A673 (cell line): ENCODE measurements around the gene CRTAP.

Experiments
- EZH2 ChIP-seq: fragments of 200-600 bp; sonication (generic); IDR thresholded peaks from 2 replicates; pipeline ENCODE4 v1.6.1; 2017; ENCODE audit warnings: borderline replicate concordance, low read depth, mild to moderate bottlenecking, mixed read lengths, antibody characterized with exemption, low read length; ENCODE audit not compliant: poor library complexity, severe bottlenecking
- TF ChIP-seq, protein P1 (sequence below): fragments of 300-800, 200-600 bp; sonication (generic); conservative IDR thresholded peaks from 2 replicates; pipeline ENCODE4 v1.5.1; 2017; ENCODE audit warnings: low read depth, mild to moderate bottlenecking, antibody characterized with exemption, low read length, moderate library complexity, mixed read lengths

DNA sequence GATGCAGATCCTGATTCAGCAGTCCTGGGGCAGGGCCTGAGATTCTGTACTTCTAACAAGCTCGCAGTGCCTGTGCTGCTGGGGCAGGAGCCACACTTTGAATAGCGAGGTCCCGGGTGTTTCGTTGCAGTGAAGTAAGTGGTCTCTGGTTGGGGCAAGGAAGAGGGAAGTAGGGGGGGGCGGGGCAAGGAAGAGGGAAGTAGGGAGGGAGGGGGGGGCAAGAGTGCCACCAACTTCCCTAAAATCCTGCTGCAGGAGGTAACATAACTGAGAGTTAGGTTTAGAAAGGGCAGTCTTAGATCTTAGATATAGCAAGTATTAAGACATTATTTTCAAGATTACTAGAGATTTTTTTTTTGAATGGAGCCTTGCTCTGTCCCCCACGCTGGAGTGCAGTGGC is 35.5 kb downstream of the CRTAP start:
- TF ChIP-seq, protein P1, sequence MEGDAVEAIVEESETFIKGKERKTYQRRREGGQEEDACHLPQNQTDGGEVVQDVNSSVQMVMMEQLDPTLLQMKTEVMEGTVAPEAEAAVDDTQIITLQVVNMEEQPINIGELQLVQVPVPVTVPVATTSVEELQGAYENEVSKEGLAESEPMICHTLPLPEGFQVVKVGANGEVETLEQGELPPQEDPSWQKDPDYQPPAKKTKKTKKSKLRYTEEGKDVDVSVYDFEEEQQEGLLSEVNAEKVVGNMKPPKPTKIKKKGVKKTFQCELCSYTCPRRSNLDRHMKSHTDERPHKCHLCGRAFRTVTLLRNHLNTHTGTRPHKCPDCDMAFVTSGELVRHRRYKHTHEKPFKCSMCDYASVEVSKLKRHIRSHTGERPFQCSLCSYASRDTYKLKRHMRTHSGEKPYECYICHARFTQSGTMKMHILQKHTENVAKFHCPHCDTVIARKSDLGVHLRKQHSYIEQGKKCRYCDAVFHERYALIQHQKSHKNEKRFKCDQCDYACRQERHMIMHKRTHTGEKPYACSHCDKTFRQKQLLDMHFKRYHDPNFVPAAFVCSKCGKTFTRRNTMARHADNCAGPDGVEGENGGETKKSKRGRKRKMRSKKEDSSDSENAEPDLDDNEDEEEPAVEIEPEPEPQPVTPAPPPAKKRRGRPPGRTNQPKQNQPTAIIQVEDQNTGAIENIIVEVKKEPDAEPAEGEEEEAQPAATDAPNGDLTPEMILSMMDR = no peak
- no peak for TF ChIP-seq EZH2
